ENCODE data around the gene PROC. TPM values are rescaled to one million over a fixed set of nuclear protein-coding genes. Genes with fewer than 3 reads are reported as not detected.

The PROC gene
- total RNA-seq, 2 donors from 2014 or later = 0.26 TPM; not detected in 1

DNA sequence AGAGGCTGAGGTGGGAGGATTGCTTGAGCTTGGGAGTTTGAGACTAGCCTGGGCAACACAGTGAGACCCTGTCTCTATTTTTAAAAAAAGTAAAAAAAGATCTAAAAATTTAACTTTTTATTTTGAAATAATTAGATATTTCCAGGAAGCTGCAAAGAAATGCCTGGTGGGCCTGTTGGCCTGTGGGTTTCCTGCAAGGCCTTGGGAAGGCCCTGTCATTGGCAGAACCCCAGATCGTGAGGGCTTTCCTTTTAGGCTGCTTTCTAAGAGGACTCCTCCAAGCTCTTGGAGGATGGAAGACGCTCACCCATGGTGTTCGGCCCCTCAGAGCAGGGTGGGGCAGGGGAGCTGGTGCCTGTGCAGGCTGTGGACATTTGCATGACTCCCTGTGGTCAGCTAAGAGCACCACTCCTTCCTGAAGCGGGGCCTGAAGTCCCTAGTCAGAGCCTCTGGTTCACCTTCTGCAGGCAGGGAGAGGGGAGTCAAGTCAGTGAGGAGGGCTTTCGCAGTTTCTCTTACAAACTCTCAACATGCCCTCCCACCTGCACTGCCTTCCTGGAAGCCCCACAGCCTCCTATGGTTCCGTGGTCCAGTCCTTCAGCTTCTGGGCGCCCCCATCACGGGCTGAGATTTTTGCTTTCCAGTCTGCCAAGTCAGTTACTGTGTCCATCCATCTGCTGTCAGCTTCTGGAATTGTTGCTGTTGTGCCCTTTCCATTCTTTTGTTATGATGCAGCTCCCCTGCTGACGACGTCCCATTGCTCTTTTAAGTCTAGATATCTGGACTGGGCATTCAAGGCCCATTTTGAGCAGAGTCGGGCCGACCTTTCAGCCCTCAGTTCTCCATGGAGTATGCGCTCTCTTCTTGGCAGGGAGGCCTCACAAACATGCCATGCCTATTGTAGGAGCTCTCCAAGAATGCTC, 6.6 kb downstream of the PROC start:
- ATAC-seq (no peak), DNase-seq (no peak)
- Histone ChIP-seq H3K36me3 (replicated peaks in 1 of 2; ENCODE audit: insufficient read depth in 1 of 2, low read depth in 2 of 2) (no peaks in the 10 kb centered on the region), H3K27ac (no peak overlapping the region), H3K9me3 (no peaks in the 10 kb centered on the region), H3K4me1 (peaks cover 13% of the 10 kb centered on the region), H3K27me3 (peaks cover 4 to 10% of the 10 kb centered on the region in 2 donors), H3K4me3 (no peak overlapping the region)
- WGBS, 2 donors = 79 to 90% methylated on average over 10 to 13 of the region's 13 CpGs
- TF ChIP-seq POLR2A (IDR thresholded peaks at IDR 0.05) = no peak
- TF ChIP-seq, protein P1, sequence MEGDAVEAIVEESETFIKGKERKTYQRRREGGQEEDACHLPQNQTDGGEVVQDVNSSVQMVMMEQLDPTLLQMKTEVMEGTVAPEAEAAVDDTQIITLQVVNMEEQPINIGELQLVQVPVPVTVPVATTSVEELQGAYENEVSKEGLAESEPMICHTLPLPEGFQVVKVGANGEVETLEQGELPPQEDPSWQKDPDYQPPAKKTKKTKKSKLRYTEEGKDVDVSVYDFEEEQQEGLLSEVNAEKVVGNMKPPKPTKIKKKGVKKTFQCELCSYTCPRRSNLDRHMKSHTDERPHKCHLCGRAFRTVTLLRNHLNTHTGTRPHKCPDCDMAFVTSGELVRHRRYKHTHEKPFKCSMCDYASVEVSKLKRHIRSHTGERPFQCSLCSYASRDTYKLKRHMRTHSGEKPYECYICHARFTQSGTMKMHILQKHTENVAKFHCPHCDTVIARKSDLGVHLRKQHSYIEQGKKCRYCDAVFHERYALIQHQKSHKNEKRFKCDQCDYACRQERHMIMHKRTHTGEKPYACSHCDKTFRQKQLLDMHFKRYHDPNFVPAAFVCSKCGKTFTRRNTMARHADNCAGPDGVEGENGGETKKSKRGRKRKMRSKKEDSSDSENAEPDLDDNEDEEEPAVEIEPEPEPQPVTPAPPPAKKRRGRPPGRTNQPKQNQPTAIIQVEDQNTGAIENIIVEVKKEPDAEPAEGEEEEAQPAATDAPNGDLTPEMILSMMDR (IDR thresholded peaks at IDR 0.05) = no peak
- intact Hi-C loops (cut with DNase I) = no loop called here

DNA sequence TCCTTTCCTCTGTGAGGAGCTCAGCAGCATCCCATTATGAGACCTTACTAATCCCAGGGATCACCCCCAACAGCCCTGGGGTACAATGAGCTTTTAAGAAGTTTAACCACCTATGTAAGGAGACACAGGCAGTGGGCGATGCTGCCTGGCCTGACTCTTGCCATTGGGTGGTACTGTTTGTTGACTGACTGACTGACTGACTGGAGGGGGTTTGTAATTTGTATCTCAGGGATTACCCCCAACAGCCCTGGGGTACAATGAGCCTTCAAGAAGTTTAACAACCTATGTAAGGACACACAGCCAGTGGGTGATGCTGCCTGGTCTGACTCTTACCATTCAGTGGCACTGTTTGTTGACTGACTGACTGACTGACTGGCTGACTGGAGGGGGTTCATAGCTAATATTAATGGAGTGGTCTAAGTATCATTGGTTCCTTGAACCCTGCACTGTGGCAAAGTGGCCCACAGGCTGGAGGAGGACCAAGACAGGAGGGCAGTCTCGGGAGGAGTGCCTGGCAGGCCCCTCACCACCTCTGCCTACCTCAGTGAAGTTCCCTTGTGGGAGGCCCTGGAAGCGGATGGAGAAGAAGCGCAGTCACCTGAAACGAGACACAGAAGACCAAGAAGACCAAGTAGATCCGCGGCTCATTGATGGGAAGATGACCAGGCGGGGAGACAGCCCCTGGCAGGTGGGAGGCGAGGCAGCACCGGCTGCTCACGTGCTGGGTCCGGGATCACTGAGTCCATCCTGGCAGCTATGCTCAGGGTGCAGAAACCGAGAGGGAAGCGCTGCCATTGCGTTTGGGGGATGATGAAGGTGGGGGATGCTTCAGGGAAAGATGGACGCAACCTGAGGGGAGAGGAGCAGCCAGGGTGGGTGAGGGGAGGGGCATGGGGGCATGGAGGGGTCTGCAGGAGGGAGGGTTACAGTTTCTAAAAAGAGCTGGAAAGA, 7.6 kb downstream of the PROC start:
- intact Hi-C loops (cut with DNase I) = no loop called here
- 86 to 94% methylated on average over 16 of the region's 16 CpGs for WGBS, 2 donors
- Histone ChIP-seq H3K27me3 (peaks cover 4 to 10% of the 10 kb centered on the region in 2 donors), H3K27ac (no peak overlapping the region), H3K4me3 (no peak overlapping the region), H3K4me1 (peaks cover 13% of the 10 kb centered on the region), H3K36me3 (replicated peaks in 1 of 2; ENCODE audit: insufficient read depth in 1 of 2, low read depth in 2 of 2) (no peaks in the 10 kb centered on the region), H3K9me3 (no peaks in the 10 kb centered on the region)
- no peak for DNase-seq
- TF ChIP-seq, protein P1 (IDR thresholded peaks at IDR 0.05) = no peak
- TF ChIP-seq POLR2A (IDR thresholded peaks at IDR 0.05) = no peak
- ATAC-seq = no peak

DNA sequence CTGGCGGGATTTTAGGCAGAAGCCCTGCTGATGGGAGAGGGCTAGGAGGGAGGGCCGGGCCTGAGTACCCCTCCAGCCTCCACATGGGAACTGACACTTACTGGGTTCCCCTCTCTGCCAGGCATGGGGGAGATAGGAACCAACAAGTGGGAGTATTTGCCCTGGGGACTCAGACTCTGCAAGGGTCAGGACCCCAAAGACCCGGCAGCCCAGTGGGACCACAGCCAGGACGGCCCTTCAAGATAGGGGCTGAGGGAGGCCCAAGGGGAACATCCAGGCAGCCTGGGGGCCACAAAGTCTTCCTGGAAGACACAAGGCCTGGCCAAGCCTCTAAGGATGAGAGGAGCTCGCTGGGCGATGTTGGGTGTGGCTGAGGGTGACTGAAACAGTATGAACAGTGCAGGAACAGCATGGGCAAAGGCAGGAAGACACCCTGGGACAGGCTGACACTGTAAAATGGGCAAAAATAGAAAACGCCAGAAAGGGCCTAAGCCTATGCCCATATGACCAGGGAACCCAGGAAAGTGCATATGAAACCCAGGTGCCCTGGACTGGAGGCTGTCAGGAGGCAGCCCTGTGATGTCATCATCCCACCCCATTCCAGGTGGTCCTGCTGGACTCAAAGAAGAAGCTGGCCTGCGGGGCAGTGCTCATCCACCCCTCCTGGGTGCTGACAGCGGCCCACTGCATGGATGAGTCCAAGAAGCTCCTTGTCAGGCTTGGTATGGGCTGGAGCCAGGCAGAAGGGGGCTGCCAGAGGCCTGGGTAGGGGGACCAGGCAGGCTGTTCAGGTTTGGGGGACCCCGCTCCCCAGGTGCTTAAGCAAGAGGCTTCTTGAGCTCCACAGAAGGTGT, 8.5 kb downstream of the PROC start:
- Histone ChIP-seq H3K27ac (no peak overlapping the region), H3K4me1 (peaks cover 13% of the 10 kb centered on the region), H3K4me3 (no peak overlapping the region), H3K36me3 (replicated peaks in 1 of 2; ENCODE audit: insufficient read depth in 1 of 2, low read depth in 2 of 2) (no peaks in the 10 kb centered on the region), H3K27me3 (peaks cover 4 to 10% of the 10 kb centered on the region in 2 donors), H3K9me3 (no peaks in the 10 kb centered on the region)
- ATAC-seq (no peak), DNase-seq (no peak)
- intact Hi-C loops (cut with DNase I) = no loop called here
- no peak for TF ChIP-seq POLR2A (IDR thresholded peaks at IDR 0.05)
- TF ChIP-seq, protein P1 (IDR thresholded peaks at IDR 0.05) = no peak
- WGBS, 2 donors = 88 to 92% methylated on average over 10 of the region's 10 CpGs

DNA sequence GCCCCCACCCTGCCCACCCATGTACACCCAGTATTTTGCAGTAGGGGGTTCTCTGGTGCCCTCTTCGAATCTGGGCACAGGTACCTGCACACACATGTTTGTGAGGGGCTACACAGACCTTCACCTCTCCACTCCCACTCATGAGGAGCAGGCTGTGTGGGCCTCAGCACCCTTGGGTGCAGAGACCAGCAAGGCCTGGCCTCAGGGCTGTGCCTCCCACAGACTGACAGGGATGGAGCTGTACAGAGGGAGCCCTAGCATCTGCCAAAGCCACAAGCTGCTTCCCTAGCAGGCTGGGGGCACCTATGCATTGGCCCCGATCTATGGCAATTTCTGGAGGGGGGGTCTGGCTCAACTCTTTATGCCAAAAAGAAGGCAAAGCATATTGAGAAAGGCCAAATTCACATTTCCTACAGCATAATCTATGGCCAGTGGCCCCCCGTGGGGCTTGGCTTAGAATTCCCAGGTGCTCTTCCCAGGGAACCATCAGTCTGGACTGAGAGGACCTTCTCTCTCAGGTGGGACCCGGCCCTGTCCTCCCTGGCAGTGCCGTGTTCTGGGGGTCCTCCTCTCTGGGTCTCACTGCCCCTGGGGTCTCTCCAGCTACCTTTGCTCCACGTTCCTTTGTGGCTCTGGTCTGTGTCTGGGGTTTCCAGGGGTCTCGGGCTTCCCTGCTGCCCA, 9.3 kb downstream of the PROC start:
- no peak for TF ChIP-seq POLR2A (IDR thresholded peaks at IDR 0.05)
- TF ChIP-seq, protein P1 (IDR thresholded peaks at IDR 0.05) = no peak
- no peaks in the 10 kb centered on the region for H3K36me3 ChIP-seq (replicated peaks in 1 of 2; ENCODE audit: insufficient read depth in 1 of 2, low read depth in 2 of 2)
- WGBS, 2 donors = 72 to 76% methylated on average over 3 to 7 of the region's 7 CpGs
- H3K4me3 ChIP-seq = no peak overlapping the region
- no peaks in the 10 kb centered on the region for H3K9me3 ChIP-seq
- H3K4me1 ChIP-seq = peaks cover 13% of the 10 kb centered on the region
- peaks cover 4 to 10% of the 10 kb centered on the region in 2 donors for H3K27me3 ChIP-seq
- no peak for ATAC-seq
- intact Hi-C loops (cut with DNase I) = no loop called here
- DNase-seq = no peak
- H3K27ac ChIP-seq = no peak overlapping the region
